HepG2 (cell line): Measurements from ENCODE around the gene CCNG1. TPM values are rescaled to one million over a fixed set of nuclear protein-coding genes. Genes with fewer than 3 reads are reported as not detected.
A peak's percentile ranks its signal among the peaks of the same experiment; 100 is the strongest.

ENCODE experiments used
- ATF6 ChIP-seq: sonication (generic); formaldehyde crosslinking; conservative IDR thresholded peaks from 2 replicates; pipeline ENCODE4 v1.4.0; 2020; ENCODE audit warnings: missing genetic modification reagents
- ATRX ChIP-seq: sonication (generic); formaldehyde crosslinking; IDR thresholded peaks from 2 replicates; pipeline ENCODE4 v1.4.0; 2020; ENCODE audit warnings: missing genetic modification reagents, borderline replicate concordance
- CBX5 ChIP-seq: sonication (generic); formaldehyde crosslinking; IDR thresholded peaks from 2 replicates; pipeline ENCODE4 v1.4.0; 2020; ENCODE audit warnings: missing genetic modification reagents, borderline replicate concordance
- CREBL2 ChIP-seq: sonication (generic); formaldehyde crosslinking; IDR thresholded peaks from 2 replicates; pipeline ENCODE4 v1.8.1; 2023; ENCODE audit warnings: missing genetic modification reagents, mild to moderate bottlenecking, borderline replicate concordance
- HES4 ChIP-seq: sonication (generic); formaldehyde crosslinking; IDR thresholded peaks from 2 replicates; pipeline ENCODE4 v1.9.0; 2021; ENCODE audit warnings: mild to moderate bottlenecking, missing genetic modification reagents, borderline replicate concordance
- JUN ChIP-seq: sonication (generic); formaldehyde crosslinking; IDR thresholded peaks from 2 replicates; pipeline ENCODE4 v1.4.0; 2020; ENCODE audit warnings: mild to moderate bottlenecking, missing genetic modification reagents
- MEIS2 ChIP-seq: sonication (generic); formaldehyde crosslinking; IDR thresholded peaks from 2 replicates; pipeline ENCODE4 v1.9.0; 2021; ENCODE audit warnings: mild to moderate bottlenecking, missing genetic modification reagents
- MTA1 ChIP-seq: sonication (generic); formaldehyde crosslinking; IDR thresholded peaks from 2 replicates; pipeline ENCODE4 v1.4.0; 2020; ENCODE audit warnings: missing genetic modification reagents, mild to moderate bottlenecking, borderline replicate concordance
- NR2C2 ChIP-seq: sonication (generic); formaldehyde crosslinking; IDR thresholded peaks from 2 replicates; pipeline ENCODE4 v1.4.0; 2020; ENCODE audit warnings: missing genetic modification reagents, mild to moderate bottlenecking, moderate library complexity, borderline replicate concordance
- NR2F2 ChIP-seq: IDR thresholded peaks from 2 replicates; pipeline ENCODE4 v1.6.1; 2012; ENCODE audit warnings: low read depth, inconsistent platforms, borderline replicate concordance
- PITX1 ChIP-seq: sonication (generic); formaldehyde crosslinking; IDR thresholded peaks from 2 replicates; pipeline ENCODE4 v1.5.1; 2020; ENCODE audit warnings: mild to moderate bottlenecking, missing genetic modification reagents
- POGZ ChIP-seq: sonication (generic); formaldehyde crosslinking; IDR thresholded peaks from 2 replicates; pipeline ENCODE4 v1.4.0; 2020; ENCODE audit warnings: mild to moderate bottlenecking, missing genetic modification reagents
- PTBP1 ChIP-seq: fragments of 200-400 bp; formaldehyde crosslinking; IDR thresholded peaks from 2 replicates; pipeline ENCODE4 v1.6.1; 2018; ENCODE audit warnings: low read length, low read depth; ENCODE audit not compliant: poor library complexity, severe bottlenecking
- RBFOX2 ChIP-seq: fragments of 200-400 bp; formaldehyde crosslinking; IDR thresholded peaks from 2 replicates; pipeline ENCODE4 v1.6.1; 2017; ENCODE audit warnings: low read depth, mild to moderate bottlenecking, low read length
- SALL1 ChIP-seq: sonication (generic); formaldehyde crosslinking; IDR thresholded peaks from 2 replicates; pipeline ENCODE4 v1.8.0; 2022; ENCODE audit warnings: mild to moderate bottlenecking, missing genetic modification reagents
- SP5 ChIP-seq: IDR thresholded peaks from 2 replicates; pipeline ENCODE4 v1.6.1; 2016; ENCODE audit warnings: low read depth, borderline replicate concordance
- THYN1 ChIP-seq: sonication (generic); formaldehyde crosslinking; IDR thresholded peaks from 2 replicates; pipeline ENCODE4 v1.8.1; 2023; ENCODE audit warnings: low read depth, mild to moderate bottlenecking, moderate library complexity, missing genetic modification reagents, borderline replicate concordance
- WIZ ChIP-seq: sonication (generic); formaldehyde crosslinking; IDR thresholded peaks from 2 replicates; pipeline ENCODE4 v1.5.1; 2020; ENCODE audit warnings: mild to moderate bottlenecking, missing genetic modification reagents
- ZBTB3 ChIP-seq: sonication (generic); formaldehyde crosslinking; IDR thresholded peaks from 2 replicates; pipeline ENCODE4 v1.4.0; 2020; ENCODE audit warnings: low read depth, mild to moderate bottlenecking, moderate library complexity, missing genetic modification reagents, borderline replicate concordance
- ZNF10 ChIP-seq: sonication (generic); formaldehyde crosslinking; IDR thresholded peaks from 2 replicates; pipeline ENCODE4 v1.4.0; 2020; ENCODE audit warnings: mild to moderate bottlenecking, low read depth, missing genetic modification reagents, borderline replicate concordance
- ZNF264 ChIP-seq: sonication (generic); formaldehyde crosslinking; IDR thresholded peaks from 2 replicates; pipeline ENCODE4 v1.4.0; 2020; ENCODE audit warnings: missing genetic modification reagents
- ZNF274 ChIP-seq: sonication (generic); formaldehyde crosslinking; IDR thresholded peaks from 2 replicates; pipeline ENCODE4 v1.5.1; 2020; ENCODE audit warnings: mild to moderate bottlenecking, missing genetic modification reagents
- ZNF720 ChIP-seq: sonication (generic); formaldehyde crosslinking; IDR thresholded peaks from 2 replicates; pipeline ENCODE4 v1.4.0; 2020; ENCODE audit warnings: missing genetic modification reagents
- ZNF766 ChIP-seq: sonication (generic); formaldehyde crosslinking; IDR thresholded peaks from 2 replicates; pipeline ENCODE4 v1.5.0; 2020; ENCODE audit warnings: missing genetic modification reagents, borderline replicate concordance
- polyA plus RNA-seq, 8 experiments: library from polyadenylated mRNA; depleted of rRNA in 3 of 8; stranded (reverse) in 7 of 8; unstranded in 1 of 8; fragments of >200 nt; fragmentation: Illumina TruSeq in 4 of 8; extraction: Trizol in 4 of 8; gene quantifications; 2 replicates each; pipeline versions ENCODE4 v1.2.1 to v1.2.3, GENCODE V29; 2011 to 2016; ENCODE audit warnings: low read depth in 4 of 8, missing spikeins in 1 of 8, mixed read lengths in 1 of 8; ENCODE audit not compliant: insufficient read depth in 1 of 8
- total RNA-seq, 5 experiments: library from RNA; depleted of rRNA; stranded (reverse); fragments of >200 nt; fragmentation: Illumina TruSeq; extraction: Trizol; gene quantifications; 2 replicates each; pipeline ENCODE4 v1.2.3, GENCODE V29; 2016; ENCODE audit warnings: low read depth in 1 of 5
- TF ChIP-seq, protein P1 (sequence below): sonication (generic); formaldehyde crosslinking; IDR thresholded peaks from 2 replicates; pipeline ENCODE4 v1.4.0; 2020; ENCODE audit warnings: missing genetic modification reagents
- TF ChIP-seq, protein P2 (sequence below): sonication (generic); formaldehyde crosslinking; IDR thresholded peaks from 2 replicates; pipeline ENCODE4 v1.4.0; 2020; ENCODE audit warnings: missing genetic modification reagents; ENCODE audit errors: not compliant biosample characterization

The CCNG1 gene
- total and polyA plus RNA-seq, 2 of the 13 experiments (the other 11 are each of a cell fraction or from before 2014, with no cell fraction given): 181 to 353 TPM

DNA sequence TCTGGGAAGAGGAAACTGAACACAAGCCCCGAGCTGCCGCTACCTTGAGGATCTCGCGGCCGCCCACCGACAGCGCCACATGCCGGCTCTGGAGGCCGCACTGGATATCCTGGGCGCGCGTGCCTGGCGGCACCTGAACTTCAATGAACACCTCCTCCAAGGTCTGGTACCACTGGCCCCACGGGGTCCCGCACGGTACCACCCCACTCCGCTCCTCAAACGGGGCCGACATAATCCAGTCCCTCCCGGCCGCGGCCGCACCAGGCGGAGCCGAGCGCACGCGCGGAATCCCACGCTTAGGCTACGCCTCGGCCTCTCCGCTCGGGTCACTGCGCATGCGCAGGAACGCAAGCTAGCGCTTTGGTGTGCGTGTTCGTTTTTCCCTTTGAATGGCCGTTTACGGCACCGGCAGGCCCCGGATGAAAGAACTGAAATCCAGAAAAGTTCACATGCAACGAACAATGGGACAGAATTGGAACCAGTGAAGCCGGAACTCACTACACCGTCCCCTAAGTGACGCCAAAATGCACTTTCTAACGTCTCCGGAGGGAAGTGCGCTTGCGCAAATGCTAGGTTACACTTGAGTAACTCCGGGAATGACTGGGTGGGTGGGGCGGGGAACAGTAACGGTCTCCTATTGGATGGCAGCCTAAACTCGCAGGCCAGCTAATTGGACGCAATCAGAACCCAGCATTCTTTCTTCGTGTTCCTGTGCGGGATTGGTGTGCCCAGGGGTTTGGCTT, 22.6 kb downstream of the CCNG1 start, which contains the start of gene NUDCD2 (continued):
- peak; percentile 88 for TF ChIP-seq NR2C2 (CRISPR knock-in tag)
- peak; percentile 43; the same call in 1 of the 2 replicates for TF ChIP-seq CBX5 (CRISPR knock-in tag)
- peak; percentile 89 for TF ChIP-seq SALL1 (CRISPR knock-in tag)
- TF ChIP-seq, protein P1, sequence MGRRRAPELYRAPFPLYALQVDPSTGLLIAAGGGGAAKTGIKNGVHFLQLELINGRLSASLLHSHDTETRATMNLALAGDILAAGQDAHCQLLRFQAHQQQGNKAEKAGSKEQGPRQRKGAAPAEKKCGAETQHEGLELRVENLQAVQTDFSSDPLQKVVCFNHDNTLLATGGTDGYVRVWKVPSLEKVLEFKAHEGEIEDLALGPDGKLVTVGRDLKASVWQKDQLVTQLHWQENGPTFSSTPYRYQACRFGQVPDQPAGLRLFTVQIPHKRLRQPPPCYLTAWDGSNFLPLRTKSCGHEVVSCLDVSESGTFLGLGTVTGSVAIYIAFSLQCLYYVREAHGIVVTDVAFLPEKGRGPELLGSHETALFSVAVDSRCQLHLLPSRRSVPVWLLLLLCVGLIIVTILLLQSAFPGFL (CRISPR knock-in tag): peak; percentile 25; the same call in 1 of the 2 replicates
- peak; percentile 78; the same call in 1 of the 2 replicates for TF ChIP-seq CREBL2 (CRISPR knock-in tag)
- no peak for TF ChIP-seq HES4 (CRISPR knock-in tag)
- no peak for TF ChIP-seq ZNF10
- TF ChIP-seq MTA1 (CRISPR knock-in tag): peak; percentile 91; the same call in 1 of the 2 replicates
- TF ChIP-seq MEIS2 (CRISPR knock-in tag): no peak; the same call in 1 of the 2 replicates
- 0 out of 2 replicates have a peak, but pooled peaks have one; percentile 44 for TF ChIP-seq THYN1 (CRISPR knock-in tag)
- no peak; the same call in 1 of the 2 replicates for TF ChIP-seq JUN
- TF ChIP-seq, protein P2, sequence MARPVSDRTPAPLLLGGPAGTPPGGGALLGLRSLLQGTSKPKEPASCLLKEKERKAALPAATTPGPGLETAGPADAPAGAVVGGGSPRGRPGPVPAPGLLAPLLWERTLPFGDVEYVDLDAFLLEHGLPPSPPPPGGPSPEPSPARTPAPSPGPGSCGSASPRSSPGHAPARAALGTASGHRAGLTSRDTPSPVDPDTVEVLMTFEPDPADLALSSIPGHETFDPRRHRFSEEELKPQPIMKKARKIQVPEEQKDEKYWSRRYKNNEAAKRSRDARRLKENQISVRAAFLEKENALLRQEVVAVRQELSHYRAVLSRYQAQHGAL (CRISPR knock-in tag): peak; percentile 39
- TF ChIP-seq RBFOX2: peak; percentile 97
- peak; percentile 68; the same call in 1 of the 2 replicates for TF ChIP-seq ZNF264
- no peak for TF ChIP-seq ZNF720 (CRISPR knock-in tag)
- TF ChIP-seq ZNF766 (CRISPR knock-in tag): peak; percentile 75; the same call in 1 of the 2 replicates
- 0 out of 2 replicates have a peak, but pooled peaks have one; percentile 24 for TF ChIP-seq SP5 (CRISPR knock-in tag)
- TF ChIP-seq ATRX (CRISPR knock-in tag): no peak
- peak; percentile 66 for TF ChIP-seq POGZ (CRISPR knock-in tag)
- no peak for TF ChIP-seq PITX1
- TF ChIP-seq ATF6 (CRISPR knock-in tag): no peak
- no peak for TF ChIP-seq WIZ (CRISPR knock-in tag)
- no peak; the same call in 1 of the 2 replicates for TF ChIP-seq NR2F2
- no peak for TF ChIP-seq PTBP1
- peak; percentile 52; the same call in 1 of the 2 replicates for TF ChIP-seq ZBTB3 (CRISPR knock-in tag)
- peak; percentile 87 for TF ChIP-seq ZNF274 (CRISPR knock-in tag)
